PC-3 (cell line): ENCODE results near the gene ZNF316.

ENCODE experiments used
- CTCF ChIP-seq: fragments of 300-600 bp; sonication (generic); conservative IDR thresholded peaks from 2 replicates; pipeline ENCODE4 v1.5.1; 2017; ENCODE audit warnings: antibody characterized with exemption, low read depth, mild to moderate bottlenecking, low read length
- EZH2 ChIP-seq: fragments of 300-600 bp; sonication (generic); IDR thresholded peaks from one replicate; pipeline ENCODE4 v1.6.1; 2017; ENCODE audit warnings: antibody characterized with exemption, mild to moderate bottlenecking, low read length; ENCODE audit not compliant: unreplicated experiment

- TF ChIP-seq CTCF (no peak), EZH2 (no peak)
Observed at GRCh38 chr7:6600093-6600492, 37.0 kb upstream of the ZNF316 start.
